Sigmoid colon (tissue), 7 donors: ENCODE measurements around the gene RSF1. TPM values are rescaled to one million over a fixed set of nuclear protein-coding genes. Genes with fewer than 3 reads are reported as not detected.

Experiments
- DNase-seq: peaks from one replicate; pipeline ENCODE4 v3.0.0-alpha.2; 2019
- H3K27ac ChIP-seq, 4 donors: fragments of 200-600 bp; sonication (generic); one replicate each; pipeline ENCODE4 v1.5.1; 2016 to 2019; ENCODE audit warnings: mild to moderate bottlenecking in 1 of 4
- H3K27me3 ChIP-seq, 3 donors: fragments of 200-600 bp; sonication (generic); one replicate each; pipeline ENCODE4 v1.5.1; 2019; ENCODE audit warnings: mild to moderate bottlenecking in 1 of 3
- H3K36me3 ChIP-seq, 4 donors: fragments of 200-600 bp; sonication (generic); one replicate each; pipeline ENCODE4 v1.5.1; 2016 to 2019
- H3K4me1 ChIP-seq, 4 donors: fragments of 200-600 bp; sonication (generic); one replicate each; pipeline ENCODE4 v1.5.1; 2017 to 2019
- H3K4me3 ChIP-seq, 4 donors: fragments of 200-600 bp; sonication (generic); one replicate each; pipeline ENCODE4 v1.5.1; 2017 to 2019; ENCODE audit warnings: mild to moderate bottlenecking in 2 of 4, moderate library complexity in 1 of 4
- H3K9me3 ChIP-seq, 4 donors: fragments of 200-600 bp in 3 of 4; sonication (generic) in 3 of 4; one replicate each; pipeline versions ENCODE4 v1.5.1 to v1.6.1; 2013 to 2019
- CTCF ChIP-seq, 4 experiments: fragments of 450-650 bp in 3 of 4; fragments of 200-600 bp in 1 of 4; IDR thresholded peaks; one replicate each; pipeline ENCODE4 v1.5.1; 2016 to 2019; ENCODE audit warnings: antibody characterized with exemption in 4 of 4, mild to moderate bottlenecking in 3 of 4, moderate library complexity in 2 of 4
- EP300 ChIP-seq, 4 donors: sonication (generic); formaldehyde crosslinking; IDR thresholded peaks; one replicate each; pipeline ENCODE4 v1.6.1; 2017; ENCODE audit warnings: antibody characterized with exemption in 4 of 4
- POLR2A ChIP-seq, 2 donors: fragments of 450-650 bp; IDR thresholded peaks; one replicate each; pipeline ENCODE4 v1.6.1; 2016; ENCODE audit warnings: antibody characterized with exemption in 2 of 2, mild to moderate bottlenecking in 2 of 2, moderate library complexity in 2 of 2
- POLR2AphosphoS5 ChIP-seq, 4 donors: sonication (generic); formaldehyde crosslinking; IDR thresholded peaks; one replicate each; pipeline ENCODE4 v1.6.1; 2017; ENCODE audit warnings: antibody characterized with exemption in 4 of 4
- WGBS, 2 donors: extraction: QIAGEN DNeasy Blood & Tissue Kit; methylation state at CpG; one replicate each; pipeline ENCODE4 v1.1.7; 2013; 5-methylcytosine and 5-hydroxymethylcytosine counted together
- intact Hi-C: fragments of 100-400 bp; cut with DNase I; formaldehyde crosslinking; loops from one replicate; pipeline ENCODE4 v1.15.1; 2023
- polyA plus RNA-seq, 3 donors: library from polyadenylated mRNA; stranded (reverse); fragments of 200-250 nt; gene quantifications; one replicate each; pipeline ENCODE4 v1.2.3, GENCODE V29; 2013
- total RNA-seq, 4 donors: library from RNA; depleted of rRNA; stranded (reverse); fragments of >200 nt; gene quantifications; one replicate each; pipeline ENCODE4 v1.1.0, GENCODE V29; 2016
- donor health status: healthy with polysubstance abuse.
- donor health status: Bipolar disorder and iron deficiency.
- donor health status: healthy.

The RSF1 gene
- total and polyA plus RNA-seq, 7 donors, result 9.6 to 90.7 (median 61.5) TPM

- Histone ChIP-seq H3K4me3 (no peak overlapping the region), H3K27ac (no peak overlapping the region), H3K4me1 (peaks cover 0 to 11% (median 3%) of the 10 kb centered on the region in 4 donors), H3K36me3 (no peaks in the 10 kb centered on the region), H3K9me3 (no peaks in the 10 kb centered on the region), H3K27me3 (no peaks in the 10 kb centered on the region)
- WGBS, 2 donors, result 96 to 97% methylated on average over 4 of the region's 4 CpGs
- intact Hi-C loops, result no loop called here
- DNase-seq, result no peak
- TF ChIP-seq POLR2AphosphoS5 (IDR thresholded peaks at IDR 0.05), result no peak
- TF ChIP-seq EP300 (IDR thresholded peaks at IDR 0.05), result no peak
- TF ChIP-seq POLR2A (IDR thresholded peaks at IDR 0.05), result no peak
Observed at GRCh38 chr11:77791301-77791700, 29.2 kb downstream of the RSF1 start.

GRCh38 chr11:77789731-77790476, 30.6 kb downstream of the RSF1 start:
- 97 to 99% methylated on average over 5 of the region's 5 CpGs for WGBS, 2 donors
- TF ChIP-seq EP300 (IDR thresholded peaks at IDR 0.05), result no peak
- TF ChIP-seq POLR2AphosphoS5 (IDR thresholded peaks at IDR 0.05), result no peak
- TF ChIP-seq POLR2A (IDR thresholded peaks at IDR 0.05), result no peak
- TF ChIP-seq CTCF (IDR thresholded peaks at IDR 0.05), result no peak
- intact Hi-C loops, result no loop called here

GRCh38 chr11:77789061-77789730, 31.3 kb downstream of the RSF1 start:
- TF ChIP-seq EP300 (IDR thresholded peaks at IDR 0.05) (no peak), CTCF (IDR thresholded peaks at IDR 0.05) (no peak), POLR2A (IDR thresholded peaks at IDR 0.05) (no peak), POLR2AphosphoS5 (IDR thresholded peaks at IDR 0.05) (no peak)
- intact Hi-C loops, result no loop called here
- H3K9me3 ChIP-seq, result no peaks in the 10 kb centered on the region
- H3K4me1 ChIP-seq, result peaks cover 0 to 11% (median 5%) of the 10 kb centered on the region in 4 donors
- no peak overlapping the region for H3K4me3 ChIP-seq
- H3K27ac ChIP-seq, result no peak overlapping the region
- DNase-seq, result no peak
- no peaks in the 10 kb centered on the region for H3K36me3 ChIP-seq
- no peaks in the 10 kb centered on the region for H3K27me3 ChIP-seq
- 92 to 94% methylated on average over 11 of the region's 11 CpGs for WGBS, 2 donors

More at GRCh38 chr11:77789731-77790476, 30.6 kb downstream of the RSF1 start:
- H3K27me3 ChIP-seq, result no peaks in the 10 kb centered on the region
- no peaks in the 10 kb centered on the region for H3K9me3 ChIP-seq
- H3K4me3 ChIP-seq, result no peak overlapping the region
- H3K36me3 ChIP-seq, result no peaks in the 10 kb centered on the region
- peaks cover 0 to 6% (median 1%) of the 10 kb centered on the region in 4 donors for H3K4me1 ChIP-seq
- H3K27ac ChIP-seq, result no peak overlapping the region
- DNase-seq, result no peak

- intact Hi-C loops, result no loop called here
- no peak overlapping the region for H3K4me3 ChIP-seq
- no peaks in the 10 kb centered on the region for H3K9me3 ChIP-seq
- no peak for DNase-seq
- H3K36me3 ChIP-seq, result no peaks in the 10 kb centered on the region
- TF ChIP-seq CTCF (IDR thresholded peaks at IDR 0.05) (no peak), POLR2AphosphoS5 (IDR thresholded peaks at IDR 0.05) (no peak), POLR2A (IDR thresholded peaks at IDR 0.05) (no peak), EP300 (IDR thresholded peaks at IDR 0.05) (no peak)
- peaks cover 0 to 12% (median 6%) of the 10 kb centered on the region in 4 donors for H3K4me1 ChIP-seq
- no peak overlapping the region for H3K27ac ChIP-seq
- no peaks in the 10 kb centered on the region for H3K27me3 ChIP-seq
- WGBS, 2 donors, result 67 to 84% methylated on average over 3 of the region's 3 CpGs
Observed at GRCh38 chr11:77784572-77784971, 36.0 kb downstream of the RSF1 start.

DNA sequence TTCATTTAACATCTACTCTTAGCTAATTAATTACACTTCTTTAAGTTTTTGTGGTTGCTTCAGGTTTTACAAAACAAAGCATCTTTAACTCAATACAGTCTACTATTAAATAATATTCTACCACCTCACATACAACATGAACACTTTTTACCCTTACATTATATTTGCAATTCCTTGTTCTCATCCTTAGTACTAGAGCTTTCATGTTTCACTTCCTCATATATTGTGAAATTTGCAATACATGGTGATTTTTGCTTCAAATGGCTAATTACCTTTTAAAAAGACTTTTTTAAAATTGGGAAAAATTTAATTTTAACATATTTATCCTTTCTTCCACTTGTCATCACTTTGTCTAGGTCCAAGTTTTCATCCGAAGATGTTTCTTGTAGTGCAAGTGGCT, 37.5 kb downstream of the RSF1 start:
- intact Hi-C loops, result no loop called here
- H3K36me3 ChIP-seq, result no peaks in the 10 kb centered on the region
- TF ChIP-seq POLR2A (IDR thresholded peaks at IDR 0.05), result no peak
- TF ChIP-seq CTCF (IDR thresholded peaks at IDR 0.05), result no peak
- TF ChIP-seq POLR2AphosphoS5 (IDR thresholded peaks at IDR 0.05), result no peak
- no peak for TF ChIP-seq EP300 (IDR thresholded peaks at IDR 0.05)
- WGBS, 2 donors, result 87 to 98% methylated on average over 1 of the region's 1 CpG
- DNase-seq, result no peak
- no peaks in the 10 kb centered on the region for H3K9me3 ChIP-seq
- H3K27ac ChIP-seq, result no peak overlapping the region
- H3K4me1 ChIP-seq, result peaks cover 0 to 13% (median 6%) of the 10 kb centered on the region in 4 donors
- no peaks in the 10 kb centered on the region for H3K27me3 ChIP-seq
- no peak overlapping the region for H3K4me3 ChIP-seq
